ENCODE measurements around the gene ZNF684.
A peak's percentile ranks its signal among the peaks of the same experiment; 100 is the strongest.

ZNF684 gene

DNA sequence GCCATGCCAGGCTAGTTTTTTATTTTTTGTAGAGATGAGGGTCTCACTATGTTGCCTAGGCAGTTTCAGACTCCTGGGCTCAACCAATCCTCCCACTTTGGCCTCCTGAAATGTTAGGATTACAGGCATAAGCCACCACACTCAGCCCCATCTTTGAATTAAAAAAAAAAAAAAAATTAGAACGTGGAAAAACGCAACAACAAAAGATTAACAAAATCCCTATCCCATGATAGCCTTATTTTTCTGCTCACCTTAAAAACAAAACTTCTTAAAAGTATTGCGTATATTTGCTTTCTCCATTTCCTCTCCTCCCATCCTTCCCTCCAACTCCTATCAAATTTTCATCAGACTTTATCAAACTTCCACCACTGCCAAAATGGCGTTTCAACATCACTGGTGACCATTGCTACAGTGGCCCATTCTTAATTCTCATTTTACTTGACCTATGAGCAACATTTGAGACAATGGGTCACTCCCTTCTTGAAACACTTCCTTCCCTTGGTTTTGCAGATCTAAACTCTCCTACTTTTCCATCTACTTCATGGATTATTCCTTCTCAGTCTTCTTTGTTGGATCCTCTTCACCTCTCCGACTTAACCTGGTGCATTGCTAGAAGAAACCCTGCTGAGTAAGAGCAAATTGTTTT lies 579 bp upstream of the ZNF684 start:
- TF ChIP-seq CTCF (IDR thresholded peaks at IDR 0.05; ENCODE audit: extremely low read depth, insufficient read depth, missing control alignments) = no peak
- in situ Hi-C loops (cut with MboI; ENCODE audit: low pct_unique_long_range_greater_than_20kb, low sequenced_read_pairs, unreplicated experiment) = no loop called here
- peak; percentile 25 for DNase-seq (ENCODE audit: low spot score)

DNA sequence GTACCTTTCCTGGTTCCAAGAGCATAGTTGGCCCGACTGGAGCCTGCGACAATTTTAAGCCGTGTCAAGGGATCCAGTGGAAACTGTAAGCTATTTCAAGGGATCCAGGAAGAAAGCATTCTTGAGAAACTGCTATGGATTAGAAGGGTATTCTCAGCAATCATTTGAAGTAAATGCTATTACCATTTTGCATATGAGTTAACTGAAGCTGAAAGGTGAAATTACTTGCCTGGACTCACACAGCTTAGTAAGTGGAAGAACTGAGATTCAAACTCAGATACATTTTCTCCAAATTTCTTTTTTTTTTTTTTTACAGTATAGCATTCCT lies 589 bp downstream of the ZNF684 start:
- TF ChIP-seq CTCF (IDR thresholded peaks at IDR 0.05; ENCODE audit: extremely low read depth, insufficient read depth, missing control alignments) = no peak
- in situ Hi-C loops (cut with MboI; ENCODE audit: low pct_unique_long_range_greater_than_20kb, low sequenced_read_pairs, unreplicated experiment) = no loop called here
- DNase-seq (ENCODE audit: low spot score) = no peak

DNA sequence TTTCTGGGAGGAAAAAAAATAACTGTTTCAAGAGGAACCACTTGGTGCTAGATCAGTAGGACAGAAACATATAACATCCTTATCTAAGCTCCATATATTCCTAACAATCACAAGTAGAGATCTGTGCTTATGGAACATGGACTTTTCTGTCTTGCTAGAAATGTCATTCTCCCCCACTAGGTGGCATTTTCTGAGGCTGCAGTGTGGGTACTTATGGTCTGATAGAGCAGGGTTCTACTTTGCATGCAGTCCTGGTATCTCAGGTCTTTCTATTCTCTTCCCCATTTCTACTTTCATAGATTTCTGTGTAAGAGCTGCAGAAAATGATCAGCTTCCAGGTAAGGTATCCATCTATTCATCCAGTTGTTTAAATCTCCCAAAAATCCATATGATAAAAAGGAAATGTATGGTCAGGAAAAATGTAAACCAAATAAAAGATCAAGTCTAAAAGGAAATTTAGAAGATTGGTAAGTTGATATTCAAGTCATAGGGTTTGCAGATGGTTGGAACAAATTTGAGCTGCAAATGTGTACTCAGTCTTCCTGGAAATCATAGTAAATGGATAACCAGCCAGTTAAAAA lies 1.5 kb downstream of the ZNF684 start:
- in situ Hi-C loops (cut with MboI; ENCODE audit: low pct_unique_long_range_greater_than_20kb, low sequenced_read_pairs, unreplicated experiment) = no loop called here
- peak; percentile 69 for TF ChIP-seq CTCF (IDR thresholded peaks at IDR 0.05; ENCODE audit: extremely low read depth, insufficient read depth, missing control alignments)
- peak; percentile 52 for DNase-seq (ENCODE audit: low spot score)

- in situ Hi-C loops (cut with MboI; ENCODE audit: low pct_unique_long_range_greater_than_20kb, low sequenced_read_pairs, unreplicated experiment) = no loop called here
- DNase-seq (ENCODE audit: low spot score) = no peak
- no peak for TF ChIP-seq CTCF (IDR thresholded peaks at IDR 0.05; ENCODE audit: extremely low read depth, insufficient read depth, missing control alignments)
These were observed 3.2 kb downstream of the ZNF684 start for GRCh38 chr1:40534589-40534988.

DNA sequence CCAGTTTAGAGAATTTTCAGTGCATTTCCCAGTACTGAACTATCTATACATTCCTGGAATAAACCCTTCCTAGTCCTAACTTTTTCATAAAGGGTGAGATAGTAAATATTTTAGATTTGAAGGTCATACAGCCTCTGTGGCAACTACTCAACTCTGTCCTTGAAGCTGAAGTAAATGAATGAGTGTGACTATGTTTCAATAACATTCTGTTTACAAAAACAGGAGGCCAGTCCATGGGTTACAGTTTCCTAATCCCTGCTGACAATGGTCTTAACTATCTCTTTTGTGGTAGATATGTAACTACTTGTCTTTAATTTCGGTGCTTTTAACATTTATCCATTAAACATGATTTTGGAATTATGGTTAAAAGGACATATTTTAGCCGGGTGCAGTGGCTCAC lies 4.3 kb downstream of the ZNF684 start:
- in situ Hi-C loops (cut with MboI; ENCODE audit: low pct_unique_long_range_greater_than_20kb, low sequenced_read_pairs, unreplicated experiment) = no loop called here
- no peak for DNase-seq (ENCODE audit: low spot score)
- no peak for TF ChIP-seq CTCF (IDR thresholded peaks at IDR 0.05; ENCODE audit: extremely low read depth, insufficient read depth, missing control alignments)

GRCh38 chr1:40539338-40539737 lies 7.9 kb downstream of the ZNF684 start:
- no peak for DNase-seq (ENCODE audit: low spot score)
- in situ Hi-C loops (cut with MboI; ENCODE audit: low pct_unique_long_range_greater_than_20kb, low sequenced_read_pairs, unreplicated experiment) = no loop called here
- TF ChIP-seq CTCF (IDR thresholded peaks at IDR 0.05; ENCODE audit: extremely low read depth, insufficient read depth, missing control alignments) = no peak
